ENCODE data around the gene DRG2. TPM values are rescaled to one million over a fixed set of nuclear protein-coding genes. Genes with fewer than 3 reads are reported as not detected.

The DRG2 gene
- total RNA-seq, 2 donors from 2014 or later, result 18.2 to 27.7 TPM

- H3K36me3 ChIP-seq, result no peaks in the 10 kb centered on the region
- no peaks in the 10 kb centered on the region for H3K9me3 ChIP-seq
- H3K4me1 ChIP-seq, result peaks cover 0 to 4% of the 10 kb centered on the region in 2 donors
- H3K4me3 ChIP-seq, result no peak overlapping the region
- H3K27ac ChIP-seq, result no peak overlapping the region
- no peak for DNase-seq (ENCODE audit: low spot score)
- H3K27me3 ChIP-seq, result no peaks in the 10 kb centered on the region
- no peak for TF ChIP-seq CTCF (IDR thresholded peaks at IDR 0.05)
Measured at GRCh38 chr17:18143044-18143936, 55.5 kb downstream of the DRG2 start.

DNA sequence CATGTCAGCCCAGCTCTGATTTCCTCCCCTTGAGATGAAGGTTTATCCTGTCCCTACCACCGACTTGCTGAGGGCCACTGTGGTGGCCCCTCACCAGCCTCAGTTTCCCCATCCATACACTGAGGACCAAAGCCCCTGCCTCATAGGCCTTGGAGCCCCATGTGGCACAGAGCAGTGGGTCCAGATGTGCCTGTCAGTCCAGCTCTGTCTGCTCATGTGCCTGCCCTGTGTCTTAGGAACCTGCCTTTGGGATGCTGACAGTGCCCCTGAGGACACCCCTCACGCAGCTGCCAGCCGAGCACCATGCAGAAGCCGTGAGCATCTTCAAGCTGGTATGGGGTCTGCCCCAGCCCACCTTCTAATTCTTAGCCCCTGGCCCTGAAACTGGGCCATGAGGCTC lies 56.5 kb downstream of the DRG2 start:
- TF ChIP-seq CTCF (IDR thresholded peaks at IDR 0.05), result no peak
- Histone ChIP-seq H3K27me3 (no peaks in the 10 kb centered on the region), H3K4me3 (no peak overlapping the region), H3K27ac (no peak overlapping the region), H3K4me1 (peaks cover 0 to 4% of the 10 kb centered on the region in 2 donors), H3K36me3 (no peaks in the 10 kb centered on the region), H3K9me3 (no peaks in the 10 kb centered on the region)
- DNase-seq (ENCODE audit: low spot score), result no peak

DNA sequence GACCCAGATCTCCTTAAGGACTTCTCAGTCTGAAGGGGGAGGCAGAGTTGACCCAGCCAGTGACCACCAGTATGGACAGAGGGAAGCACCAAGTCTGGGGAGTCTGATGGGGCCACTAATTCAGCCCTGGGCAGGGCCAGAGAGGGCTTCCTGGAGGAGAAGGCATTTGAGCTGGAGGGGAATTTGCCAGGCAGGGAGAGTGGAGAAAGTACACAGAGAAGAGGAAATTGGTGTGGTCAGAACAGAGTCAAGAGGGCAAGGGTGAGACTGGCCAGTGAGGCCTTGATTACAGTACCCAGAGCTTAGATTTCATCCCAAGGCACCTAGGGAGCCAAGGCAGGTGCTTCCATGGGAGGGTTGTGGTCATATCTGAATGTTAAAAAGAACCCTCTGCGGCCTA lies 57.1 kb downstream of the DRG2 start:
- Histone ChIP-seq H3K4me1 (peaks cover 0 to 4% of the 10 kb centered on the region in 2 donors), H3K27me3 (no peaks in the 10 kb centered on the region), H3K27ac (no peak overlapping the region), H3K9me3 (no peaks in the 10 kb centered on the region), H3K36me3 (no peaks in the 10 kb centered on the region), H3K4me3 (no peak overlapping the region)
- no peak for DNase-seq (ENCODE audit: low spot score)
- TF ChIP-seq CTCF (IDR thresholded peaks at IDR 0.05), result no peak

DNA sequence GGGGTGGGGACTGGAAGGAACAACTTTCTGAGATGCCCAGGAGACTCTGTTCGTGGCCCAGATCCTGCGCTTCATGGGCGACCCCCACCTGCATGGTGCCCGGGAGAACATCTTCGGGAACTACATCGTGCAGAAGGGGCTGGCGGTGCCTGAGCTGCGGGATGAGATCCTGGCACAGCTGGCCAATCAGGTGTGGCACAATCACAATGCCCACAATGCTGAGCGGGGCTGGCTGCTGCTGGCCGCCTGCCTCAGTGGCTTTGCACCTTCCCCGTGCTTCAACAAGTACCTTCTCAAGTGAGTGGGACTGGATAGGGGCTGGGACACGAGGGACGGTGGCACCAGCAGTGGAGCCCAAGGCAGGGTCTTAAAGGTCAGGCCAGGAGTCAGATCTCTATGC lies 58.1 kb downstream of the DRG2 start:
- no peak for DNase-seq (ENCODE audit: low spot score)
- Histone ChIP-seq H3K9me3 (no peaks in the 10 kb centered on the region), H3K27me3 (no peaks in the 10 kb centered on the region), H3K4me1 (peaks cover 0 to 3% of the 10 kb centered on the region in 2 donors), H3K27ac (no peak overlapping the region), H3K4me3 (no peak overlapping the region), H3K36me3 (no peaks in the 10 kb centered on the region)
- TF ChIP-seq CTCF (IDR thresholded peaks at IDR 0.05), result no peak

GRCh38 chr17:18146259-18146658 lies 58.5 kb downstream of the DRG2 start:
- no peak for TF ChIP-seq CTCF (IDR thresholded peaks at IDR 0.05)
- Histone ChIP-seq H3K4me1 (no peaks in the 10 kb centered on the region), H3K36me3 (no peaks in the 10 kb centered on the region)

More at GRCh38 chr17:18146259-18146658, 58.5 kb downstream of the DRG2 start:
- H3K27me3 ChIP-seq, result no peaks in the 10 kb centered on the region
- DNase-seq (ENCODE audit: low spot score), result no peak
- no peak overlapping the region for H3K27ac ChIP-seq
- H3K9me3 ChIP-seq, result no peaks in the 10 kb centered on the region
- H3K4me3 ChIP-seq, result no peak overlapping the region
